Upper lobe of left lung (tissue), 6 donors: Measurements from ENCODE around the gene LEMD2. TPM values are rescaled to one million over a fixed set of nuclear protein-coding genes. Genes with fewer than 3 reads are reported as not detected.
A peak's percentile ranks its signal among the peaks of the same experiment; 100 is the strongest.

Experiments
- ATAC-seq, 2 donors: fragments of 200-7000 bp; cut with Tn5 transposase; one replicate each; pipeline ENCODE4 v1.9.1; 2022; ENCODE audit warnings: mild to moderate bottlenecking in 2 of 2, moderate library complexity in 2 of 2; ENCODE audit not compliant: low FRiP score in 2 of 2
- DNase-seq, 2 donors: peaks; one replicate each; pipeline ENCODE4 v3.0.0-alpha.2; 2019 to 2020
- H3K27ac ChIP-seq, 4 donors: fragments of 200-600 bp; sonication (generic); one replicate each; pipeline ENCODE4 v1.5.1; 2016 to 2019
- H3K27me3 ChIP-seq, 4 donors: fragments of 200-600 bp; sonication (generic); one replicate each; pipeline ENCODE4 v1.5.1; 2017 to 2019
- H3K36me3 ChIP-seq, 4 donors: fragments of 200-600 bp; sonication (generic); one replicate each; pipeline ENCODE4 v1.5.1; 2016 to 2019
- H3K4me1 ChIP-seq, 4 donors: fragments of 200-600 bp; sonication (generic); one replicate each; pipeline ENCODE4 v1.5.1; 2018 to 2019
- H3K4me3 ChIP-seq, 4 donors: fragments of 200-600 bp; sonication (generic); one replicate each; pipeline ENCODE4 v1.5.1; 2017 to 2019; ENCODE audit warnings: mild to moderate bottlenecking in 2 of 4, moderate library complexity in 1 of 4
- H3K9me3 ChIP-seq, 4 donors: fragments of 200-600 bp; sonication (generic); one replicate each; pipeline ENCODE4 v1.5.1; 2018 to 2019
- EP300 ChIP-seq, 4 donors: sonication (generic); formaldehyde crosslinking; IDR thresholded peaks; one replicate each; pipeline ENCODE4 v1.5.1; 2017; ENCODE audit warnings: antibody characterized with exemption in 4 of 4, control low read depth in 2 of 4
- POLR2A ChIP-seq, 4 donors: fragments of 450-650 bp; IDR thresholded peaks; one replicate each; pipeline ENCODE4 v1.5.1; 2016 to 2017; ENCODE audit warnings: antibody characterized with exemption in 4 of 4, mild to moderate bottlenecking in 2 of 4
- POLR2AphosphoS5 ChIP-seq, 2 donors: sonication (generic); formaldehyde crosslinking; IDR thresholded peaks; one replicate each; pipeline ENCODE4 v1.5.1; 2017; ENCODE audit warnings: antibody characterized with exemption in 2 of 2
- WGBS, 2 donors: methylation state at CpG; one replicate each; pipeline ENCODE4 v1.1.5; 2017 to 2018; 5-methylcytosine and 5-hydroxymethylcytosine counted together
- total RNA-seq, 6 donors: library from RNA; depleted of rRNA in 4 of 6; stranded (reverse); fragments of >200 nt in 4 of 6; gene quantifications; one replicate each; pipeline versions ENCODE4 v1.1.0 to v1.2.1, GENCODE V29; 2016 to 2021
- TF ChIP-seq, protein P1 (sequence below), 6 experiments: fragments of 450-650 bp in 4 of 6; fragments of 200-600 bp in 2 of 6; sonication (generic) in 2 of 6; IDR thresholded peaks; one replicate each; pipeline ENCODE4 v1.5.1; 2016 to 2019; ENCODE audit warnings: antibody characterized with exemption in 6 of 6
- donor health status: DM: no; HTN: no; CAD: no; lungs with moderate emphysema.
- donor health status: DM: no; HTN: yes; CAD: no; lungs with severe emphysema.

LEMD2 gene
- total RNA-seq, 6 donors from 2014 or later = 51.1 to 118 (median 66.2) TPM

GRCh38 chr6:33744001-33744848, 44.7 kb downstream of the LEMD2 start:
- WGBS, 2 donors = 21 to 27% methylated on average over 11 of the region's 11 CpGs
- H3K4me3 ChIP-seq = peak overlapping the region in 3 of 4 donors; percentile 29 to 44 (median 41)

DNA sequence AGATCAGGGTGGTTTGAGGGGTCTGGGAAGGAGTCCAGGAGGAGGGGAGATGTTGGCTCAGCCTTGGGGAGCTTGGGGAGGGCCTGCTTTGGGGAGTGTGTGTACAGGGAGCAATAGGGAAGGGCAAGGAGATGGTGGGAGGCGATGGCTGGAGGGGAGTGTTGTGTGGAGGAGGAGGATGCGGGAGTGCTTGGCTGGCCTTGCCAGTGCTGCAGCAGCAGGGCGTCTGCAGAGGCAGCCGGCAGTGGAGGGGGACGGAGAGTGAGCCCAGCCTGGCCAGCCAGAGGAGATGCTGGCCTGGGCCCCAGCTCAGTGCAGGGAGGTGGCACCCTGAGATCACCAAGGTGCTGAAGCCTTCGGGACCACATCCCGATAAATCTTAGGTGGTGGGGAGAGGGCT, 46.1 kb downstream of the LEMD2 start:
- H3K4me1 ChIP-seq = peaks cover 0 to 9% (median 3%) of the 10 kb centered on the region in 4 donors
- TF ChIP-seq POLR2A (IDR thresholded peaks at IDR 0.05) = no peak
- TF ChIP-seq POLR2AphosphoS5 (IDR thresholded peaks at IDR 0.05) = no peak
- TF ChIP-seq, protein P1, sequence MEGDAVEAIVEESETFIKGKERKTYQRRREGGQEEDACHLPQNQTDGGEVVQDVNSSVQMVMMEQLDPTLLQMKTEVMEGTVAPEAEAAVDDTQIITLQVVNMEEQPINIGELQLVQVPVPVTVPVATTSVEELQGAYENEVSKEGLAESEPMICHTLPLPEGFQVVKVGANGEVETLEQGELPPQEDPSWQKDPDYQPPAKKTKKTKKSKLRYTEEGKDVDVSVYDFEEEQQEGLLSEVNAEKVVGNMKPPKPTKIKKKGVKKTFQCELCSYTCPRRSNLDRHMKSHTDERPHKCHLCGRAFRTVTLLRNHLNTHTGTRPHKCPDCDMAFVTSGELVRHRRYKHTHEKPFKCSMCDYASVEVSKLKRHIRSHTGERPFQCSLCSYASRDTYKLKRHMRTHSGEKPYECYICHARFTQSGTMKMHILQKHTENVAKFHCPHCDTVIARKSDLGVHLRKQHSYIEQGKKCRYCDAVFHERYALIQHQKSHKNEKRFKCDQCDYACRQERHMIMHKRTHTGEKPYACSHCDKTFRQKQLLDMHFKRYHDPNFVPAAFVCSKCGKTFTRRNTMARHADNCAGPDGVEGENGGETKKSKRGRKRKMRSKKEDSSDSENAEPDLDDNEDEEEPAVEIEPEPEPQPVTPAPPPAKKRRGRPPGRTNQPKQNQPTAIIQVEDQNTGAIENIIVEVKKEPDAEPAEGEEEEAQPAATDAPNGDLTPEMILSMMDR (IDR thresholded peaks at IDR 0.05) = no peak
- TF ChIP-seq EP300 (IDR thresholded peaks at IDR 0.05) = no peak
- DNase-seq = no peak
- H3K36me3 ChIP-seq = no peaks in the 10 kb centered on the region
- H3K4me3 ChIP-seq = peak overlapping the region in 1 of 4 donors; percentile 5
- no peaks in the 10 kb centered on the region for H3K27me3 ChIP-seq
- no peak overlapping the region for H3K27ac ChIP-seq
- no peaks in the 10 kb centered on the region for H3K9me3 ChIP-seq
- WGBS, 2 donors = 62 to 64% methylated on average over 7 of the region's 7 CpGs
- no peak for ATAC-seq

More at GRCh38 chr6:33744001-33744848, 44.7 kb downstream of the LEMD2 start:
- DNase-seq = peak in 1 of 2 donors; percentile 70
- Histone ChIP-seq H3K9me3 (no peaks in the 10 kb centered on the region), H3K27ac (peak overlapping the region; percentile 60 to 85 (median 80)), H3K27me3 (no peaks in the 10 kb centered on the region), H3K4me1 (peaks cover 0 to 9% (median 3%) of the 10 kb centered on the region in 4 donors), H3K36me3 (no peaks in the 10 kb centered on the region)
- TF ChIP-seq POLR2AphosphoS5 (IDR thresholded peaks at IDR 0.05) = no peak
- TF ChIP-seq EP300 (IDR thresholded peaks at IDR 0.05) = no peak
- TF ChIP-seq, protein P1 (IDR thresholded peaks at IDR 0.05) = peak; percentile 85 to 91 (median 88)
- peak; percentile 64 to 80 for ATAC-seq

GRCh38 chr6:33742092-33742491, 46.8 kb downstream of the LEMD2 start:
- WGBS, 2 donors = 56 to 73% methylated on average over 8 to 9 of the region's 9 CpGs
- Histone ChIP-seq H3K27me3 (no peaks in the 10 kb centered on the region), H3K36me3 (no peaks in the 10 kb centered on the region), H3K4me1 (peaks cover 0 to 9% (median 3%) of the 10 kb centered on the region in 4 donors), H3K4me3 (no peak overlapping the region), H3K27ac (no peak overlapping the region), H3K9me3 (no peaks in the 10 kb centered on the region)
- ATAC-seq = no peak
- TF ChIP-seq POLR2A (IDR thresholded peaks at IDR 0.05) (no peak), POLR2AphosphoS5 (IDR thresholded peaks at IDR 0.05) (no peak), EP300 (IDR thresholded peaks at IDR 0.05) (no peak)
- TF ChIP-seq, protein P1 (IDR thresholded peaks at IDR 0.05) = no peak
- DNase-seq = no peak

DNA sequence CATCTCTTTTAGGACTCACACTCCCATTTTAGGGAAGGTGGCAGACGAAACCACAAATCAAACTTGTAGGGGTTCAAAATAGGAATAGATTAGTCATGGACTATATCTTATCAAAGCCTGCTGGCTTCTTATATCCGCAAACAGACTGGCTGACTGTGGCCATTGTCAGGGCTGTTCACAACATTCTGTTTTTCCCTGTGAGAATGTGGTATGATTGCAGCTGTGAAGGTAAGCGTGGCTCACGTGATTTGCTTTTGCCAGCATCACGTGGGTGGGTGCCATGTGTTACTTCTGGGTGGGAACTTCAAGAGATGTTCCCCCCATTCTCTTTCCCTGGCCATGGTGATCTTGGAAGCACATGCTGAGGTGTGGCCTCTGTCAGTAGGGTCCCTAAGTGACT, 48.1 kb downstream of the LEMD2 start:
- Histone ChIP-seq H3K9me3 (no peaks in the 10 kb centered on the region), H3K27ac (no peak overlapping the region), H3K36me3 (no peaks in the 10 kb centered on the region), H3K27me3 (no peaks in the 10 kb centered on the region), H3K4me3 (no peak overlapping the region), H3K4me1 (peaks cover 0 to 9% (median 3%) of the 10 kb centered on the region in 4 donors)
- TF ChIP-seq POLR2A (IDR thresholded peaks at IDR 0.05) = no peak
- TF ChIP-seq, protein P1 (IDR thresholded peaks at IDR 0.05) = no peak
- no peak for TF ChIP-seq POLR2AphosphoS5 (IDR thresholded peaks at IDR 0.05)
- no peak for TF ChIP-seq EP300 (IDR thresholded peaks at IDR 0.05)
- 87 to 88% methylated on average over 5 of the region's 5 CpGs for WGBS, 2 donors
- DNase-seq = no peak
- ATAC-seq = no peak
